ENCODE results near the gene SELENOF.

DNA sequence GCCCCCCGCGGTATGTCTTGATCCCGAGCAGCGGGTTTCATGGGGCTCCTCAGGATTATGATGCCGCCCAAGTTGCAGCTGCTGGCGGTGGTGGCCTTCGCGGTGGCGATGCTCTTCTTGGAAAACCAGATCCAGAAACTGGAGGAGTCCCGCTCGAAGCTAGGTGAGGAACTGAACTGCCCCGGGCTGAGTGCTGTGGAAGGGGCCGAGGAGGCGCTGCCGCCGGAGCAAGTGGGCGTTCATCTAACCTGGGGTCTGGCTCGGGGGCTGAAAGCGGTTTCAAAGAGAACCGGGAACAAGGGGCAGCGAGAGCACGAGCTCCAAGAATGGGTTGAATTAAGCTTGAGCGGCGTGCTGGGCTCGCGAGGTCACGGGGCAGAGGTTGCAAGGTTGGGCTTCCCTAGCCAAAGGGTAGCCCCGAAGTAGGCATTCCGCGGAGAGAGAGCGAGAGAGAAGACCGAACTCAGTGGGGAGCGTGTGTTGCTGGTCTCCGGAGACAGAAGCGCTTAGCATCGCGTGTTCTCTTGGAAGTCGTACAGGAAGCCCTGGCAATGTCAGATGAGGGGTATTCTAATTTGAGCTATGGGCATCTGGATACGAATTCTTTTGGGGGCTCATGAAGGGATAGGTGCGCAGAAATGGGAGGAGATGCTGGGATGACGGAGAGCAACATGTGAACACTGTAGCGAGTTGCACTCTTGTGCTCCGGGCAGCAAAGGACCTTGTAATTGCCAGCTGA is 1.2 kb upstream of the SELENOF start:
- TF ChIP-seq POLR2A (IDR thresholded peaks at IDR 0.05; ENCODE audit: low read length) = no peak
- TF ChIP-seq GATA1 (IDR thresholded peaks at IDR 0.05; ENCODE audit: low read depth, low read length) = no peak

All from erythroblast (primary cell).